ENCODE measurements around the gene MSH6. TPM values are rescaled to one million over a fixed set of nuclear protein-coding genes. Genes with fewer than 3 reads are reported as not detected.

The MSH6 gene
- total RNA-seq, 3 donors from 2014 or later (not counting 1 experiment from before 2014, with no cell fraction given), result 18.5 to 35.5 (median 26.2) TPM

DNA sequence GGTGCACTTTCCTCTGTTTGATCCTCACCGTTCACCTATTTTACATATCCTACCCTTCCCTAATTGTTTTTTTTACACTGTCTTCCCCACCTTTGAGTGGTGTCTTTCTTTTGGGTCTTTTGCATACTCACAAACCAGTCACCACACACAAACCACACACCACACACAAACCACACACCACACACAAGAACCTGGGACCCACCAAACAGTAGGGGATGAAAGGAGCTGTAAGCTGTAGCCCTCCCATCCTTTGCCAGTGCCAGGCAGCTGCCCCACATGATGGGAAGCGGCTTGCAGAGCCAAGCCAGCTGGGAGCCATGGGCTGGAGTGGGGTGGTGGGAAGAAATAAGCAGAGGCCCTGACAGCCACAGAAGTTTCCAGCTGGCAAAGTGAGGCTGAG is 38.9 kb upstream of the MSH6 start:
- H3K36me3 Mint-ChIP-seq, result no peaks in the 10 kb centered on the region
- ATAC-seq, result no peak
- no peaks in the 10 kb centered on the region for H3K36me3 ChIP-seq (ENCODE audit: control insufficient read depth, insufficient read depth, low read length)
- H3K4me1 ChIP-seq (ENCODE audit: control insufficient read depth, insufficient read depth, low read length), result no peaks in the 10 kb centered on the region
- WGBS (ENCODE audit: insufficient coverage), result 88% methylated on average over 2 of the region's 2 CpGs
- H3K4me1 Mint-ChIP-seq, result no peaks in the 10 kb centered on the region
- no peak overlapping the region for H3K4me3 Mint-ChIP-seq
- no peak overlapping the region for H3K27ac ChIP-seq (ENCODE audit: low read length)
- peaks cover 5% of the 10 kb centered on the region for H3K9me3 ChIP-seq (ENCODE audit: control insufficient read depth, insufficient read depth, low read length)
- H3K27me3 ChIP-seq (ENCODE audit: control insufficient read depth, insufficient read depth, low read length), result no peaks in the 10 kb centered on the region
- intact Hi-C loops (cut with micrococcal nuclease), result no loop called here
- no peak overlapping the region for H3K27ac Mint-ChIP-seq
- peaks cover 14 to 22% of the 10 kb centered on the region in 2 donors for H3K27me3 Mint-ChIP-seq (ENCODE audit: low read depth in 2 of 2)
- no peak for DNase-seq
- TF ChIP-seq, protein P1, sequence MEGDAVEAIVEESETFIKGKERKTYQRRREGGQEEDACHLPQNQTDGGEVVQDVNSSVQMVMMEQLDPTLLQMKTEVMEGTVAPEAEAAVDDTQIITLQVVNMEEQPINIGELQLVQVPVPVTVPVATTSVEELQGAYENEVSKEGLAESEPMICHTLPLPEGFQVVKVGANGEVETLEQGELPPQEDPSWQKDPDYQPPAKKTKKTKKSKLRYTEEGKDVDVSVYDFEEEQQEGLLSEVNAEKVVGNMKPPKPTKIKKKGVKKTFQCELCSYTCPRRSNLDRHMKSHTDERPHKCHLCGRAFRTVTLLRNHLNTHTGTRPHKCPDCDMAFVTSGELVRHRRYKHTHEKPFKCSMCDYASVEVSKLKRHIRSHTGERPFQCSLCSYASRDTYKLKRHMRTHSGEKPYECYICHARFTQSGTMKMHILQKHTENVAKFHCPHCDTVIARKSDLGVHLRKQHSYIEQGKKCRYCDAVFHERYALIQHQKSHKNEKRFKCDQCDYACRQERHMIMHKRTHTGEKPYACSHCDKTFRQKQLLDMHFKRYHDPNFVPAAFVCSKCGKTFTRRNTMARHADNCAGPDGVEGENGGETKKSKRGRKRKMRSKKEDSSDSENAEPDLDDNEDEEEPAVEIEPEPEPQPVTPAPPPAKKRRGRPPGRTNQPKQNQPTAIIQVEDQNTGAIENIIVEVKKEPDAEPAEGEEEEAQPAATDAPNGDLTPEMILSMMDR (IDR thresholded peaks at IDR 0.05), result no peak
- no peaks in the 10 kb centered on the region for H3K9me3 Mint-ChIP-seq
- no peak overlapping the region for H3K4me3 ChIP-seq (ENCODE audit: low read length)

DNA sequence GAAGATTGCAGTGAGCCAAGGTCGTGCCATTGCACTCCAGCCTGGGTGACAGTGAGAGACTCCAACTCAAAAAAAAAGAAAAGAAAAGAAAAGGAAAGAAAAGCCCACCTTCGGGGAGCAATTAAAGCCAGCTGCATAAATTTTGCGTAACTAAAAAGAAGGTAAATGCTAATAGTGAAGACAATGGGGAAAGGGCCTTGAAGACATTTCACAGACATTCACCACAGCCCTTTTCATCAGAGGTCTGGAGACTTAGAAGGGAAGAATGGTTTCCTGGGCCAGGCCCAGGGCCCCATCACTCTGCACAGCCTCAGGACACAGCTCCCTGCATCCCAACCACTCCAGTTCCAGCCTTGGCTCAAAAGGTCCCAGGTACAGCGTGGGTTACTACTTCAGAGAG is 35.1 kb upstream of the MSH6 start:
- TF ChIP-seq, protein P1 (IDR thresholded peaks at IDR 0.05), result no peak
- Histone ChIP-seq H3K4me3 (ENCODE audit: low read length) (no peak overlapping the region), H3K9me3 (ENCODE audit: control insufficient read depth, insufficient read depth, low read length) (peaks cover 5% of the 10 kb centered on the region), H3K36me3 (ENCODE audit: control insufficient read depth, insufficient read depth, low read length) (no peaks in the 10 kb centered on the region), H3K4me1 (ENCODE audit: control insufficient read depth, insufficient read depth, low read length) (no peaks in the 10 kb centered on the region), H3K27me3 (ENCODE audit: control insufficient read depth, insufficient read depth, low read length) (no peaks in the 10 kb centered on the region), H3K27ac (ENCODE audit: low read length) (no peak overlapping the region)
- Mint-ChIP-seq H3K9me3 (no peaks in the 10 kb centered on the region), H3K27ac (no peak overlapping the region), H3K36me3 (no peaks in the 10 kb centered on the region), H3K27me3 (ENCODE audit: low read depth in 2 of 2) (peaks cover 13 to 17% of the 10 kb centered on the region in 2 donors), H3K4me1 (no peaks in the 10 kb centered on the region), H3K4me3 (no peak overlapping the region)
- no peak for DNase-seq
- ATAC-seq, result no peak
- intact Hi-C loops (cut with micrococcal nuclease), result no loop called here
- 86% methylated on average over 4 of the region's 4 CpGs for WGBS (ENCODE audit: insufficient coverage)

DNA sequence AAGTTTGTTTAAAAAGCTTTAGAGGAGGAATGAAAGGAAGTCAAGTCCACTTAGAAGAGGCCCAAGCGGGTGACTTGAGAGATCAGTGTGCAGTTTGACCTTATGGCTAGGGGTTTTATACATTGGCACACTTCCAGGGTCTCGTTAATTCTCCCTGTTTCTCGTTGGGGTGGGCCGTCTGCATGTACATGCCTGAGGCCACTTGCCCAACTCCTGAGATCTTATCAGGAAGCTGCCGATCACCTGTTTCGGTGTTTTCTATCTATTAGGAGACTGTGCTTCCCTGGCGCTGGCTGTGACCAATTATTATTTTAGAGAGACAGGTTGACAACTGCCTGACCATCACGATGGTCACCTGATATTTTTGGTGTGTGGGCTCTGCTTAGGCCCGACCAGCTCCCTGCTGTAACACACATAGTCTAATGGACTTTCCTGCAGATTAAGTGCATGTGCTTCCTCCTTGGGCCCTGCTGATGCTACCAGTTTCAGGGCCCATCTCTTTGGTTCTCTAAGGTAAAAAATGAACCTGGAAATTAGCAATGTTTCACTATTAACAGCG is 31.0 kb upstream of the MSH6 start:
- Mint-ChIP-seq H3K9me3 (no peaks in the 10 kb centered on the region), H3K36me3 (no peaks in the 10 kb centered on the region), H3K4me1 (no peaks in the 10 kb centered on the region), H3K27ac (no peak overlapping the region), H3K27me3 (ENCODE audit: low read depth in 2 of 2) (peaks cover 0 to 6% of the 10 kb centered on the region in 2 donors), H3K4me3 (no peak overlapping the region)
- no peaks in the 10 kb centered on the region for H3K4me1 ChIP-seq (ENCODE audit: control insufficient read depth, insufficient read depth, low read length)
- no peak for ATAC-seq
- intact Hi-C loops (cut with micrococcal nuclease), result no loop called here
- WGBS (ENCODE audit: insufficient coverage), result 70% methylated on average over 10 of the region's 10 CpGs
- H3K4me3 ChIP-seq (ENCODE audit: low read length), result no peak overlapping the region
- H3K27ac ChIP-seq (ENCODE audit: low read length), result no peak overlapping the region
- H3K27me3 ChIP-seq (ENCODE audit: control insufficient read depth, insufficient read depth, low read length), result no peaks in the 10 kb centered on the region
- no peaks in the 10 kb centered on the region for H3K36me3 ChIP-seq (ENCODE audit: control insufficient read depth, insufficient read depth, low read length)
- H3K9me3 ChIP-seq (ENCODE audit: control insufficient read depth, insufficient read depth, low read length), result peaks cover 5% of the 10 kb centered on the region
- no peak for DNase-seq
- TF ChIP-seq, protein P1 (IDR thresholded peaks at IDR 0.05), result no peak

GRCh38 chr2:47767497-47767844 is 15.5 kb upstream of the MSH6 start:
- Histone ChIP-seq H3K27me3 (ENCODE audit: control insufficient read depth, insufficient read depth, low read length) (peaks cover 2% of the 10 kb centered on the region), H3K27ac (ENCODE audit: low read length) (no peak overlapping the region), H3K9me3 (ENCODE audit: control insufficient read depth, insufficient read depth, low read length) (no peaks in the 10 kb centered on the region), H3K4me1 (ENCODE audit: control insufficient read depth, insufficient read depth, low read length) (peaks cover 8% of the 10 kb centered on the region), H3K36me3 (ENCODE audit: control insufficient read depth, insufficient read depth, low read length) (no peaks in the 10 kb centered on the region), H3K4me3 (ENCODE audit: low read length) (no peak overlapping the region)
- Mint-ChIP-seq H3K36me3 (no peaks in the 10 kb centered on the region), H3K4me3 (no peak overlapping the region), H3K27ac (no peak overlapping the region), H3K27me3 (ENCODE audit: low read depth in 2 of 2) (peaks cover 0 to 2% of the 10 kb centered on the region in 2 donors), H3K9me3 (no peaks in the 10 kb centered on the region), H3K4me1 (peaks cover 0 to 9% of the 10 kb centered on the region in 2 donors)
- intact Hi-C loops (cut with micrococcal nuclease), result loop anchor here (2.0 kb wide), 1 partner anchor 331 kb away; no protein-coding TSS in a partner anchor
- DNase-seq, result no peak
- TF ChIP-seq, protein P1 (IDR thresholded peaks at IDR 0.05), result no peak
- ATAC-seq, result no peak
- WGBS (ENCODE audit: insufficient coverage), result 59% methylated on average over 3 of the region's 3 CpGs

Data from natural killer cell (primary cell).